Activated T-cell treated with anti-CD3 and anti-CD28 coated beads, Interleukin-2, amount 50 U/mL, for 48 hours (primary cell): ENCODE measurements around the gene ACRBP.

Source experiments
- DNase-seq, 2 experiments: peaks; one replicate each; pipeline ENCODE4 v3.0.0-alpha.2; 2020

The ACRBP gene

GRCh38 chr12:6647083-6647604, at the start of gene ACRBP:
Gene ACRBP (minus strand): TSS chr12:6647432. CDS start chr12:6647366, 66 bp downstream.
- peak; percentile 53 to 64 for DNase-seq

- DNase-seq: no peak
Measured at GRCh38 chr12:6695313-6696045, 48.2 kb upstream of the ACRBP start.

GRCh38 chr12:6694701-6695100, 47.5 kb upstream of the ACRBP start:
- DNase-seq: no peak

DNA sequence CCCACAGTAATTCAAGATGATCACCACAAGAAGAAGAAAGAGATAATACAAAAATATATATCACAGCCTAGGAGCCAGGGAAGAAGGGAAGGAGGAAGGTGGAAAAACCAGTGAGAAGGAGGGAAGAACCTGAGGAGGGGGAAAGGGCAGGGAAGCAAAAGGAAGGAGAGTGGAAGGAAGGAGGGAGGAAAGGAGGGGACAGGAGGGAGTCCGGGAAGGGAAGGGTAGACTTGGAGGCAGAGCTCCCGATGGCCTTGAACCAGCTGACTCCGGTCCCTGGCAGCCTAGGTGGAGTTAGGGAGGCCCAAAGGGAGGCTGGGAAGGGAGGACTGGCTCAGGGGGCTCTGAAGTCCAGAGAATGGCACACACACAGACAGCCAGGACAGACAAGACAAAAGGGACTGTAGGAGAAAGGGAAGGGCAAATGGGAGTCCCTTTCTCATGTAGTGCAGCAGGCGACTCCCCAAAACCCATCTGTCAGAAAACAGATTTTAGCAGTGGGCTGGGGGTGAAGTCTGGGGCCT, 46.7 kb upstream of the ACRBP start:
- DNase-seq: no peak

DNA sequence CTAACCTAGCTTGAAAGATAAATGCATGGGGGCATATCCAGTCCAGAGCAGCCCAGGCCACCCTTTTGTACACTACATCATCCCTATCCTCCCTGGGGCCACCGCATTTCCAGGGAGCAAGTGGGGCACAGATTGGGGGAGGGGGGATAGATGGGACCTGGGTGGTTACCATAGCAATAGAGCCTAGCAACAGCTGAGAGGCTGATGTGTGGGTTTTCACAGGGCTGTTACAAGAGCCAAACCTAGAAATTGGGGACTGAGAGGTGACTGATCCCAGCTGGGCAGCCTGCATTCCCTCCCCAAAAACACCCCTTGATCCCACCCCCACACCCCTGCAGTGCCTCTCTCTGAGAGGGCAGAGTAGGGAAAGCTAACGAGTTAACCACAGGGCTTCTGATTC, 45.7 kb upstream of the ACRBP start:
- DNase-seq: no peak

- no peak for DNase-seq
Measured at GRCh38 chr12:6691473-6691872, 44.2 kb upstream of the ACRBP start.

DNA sequence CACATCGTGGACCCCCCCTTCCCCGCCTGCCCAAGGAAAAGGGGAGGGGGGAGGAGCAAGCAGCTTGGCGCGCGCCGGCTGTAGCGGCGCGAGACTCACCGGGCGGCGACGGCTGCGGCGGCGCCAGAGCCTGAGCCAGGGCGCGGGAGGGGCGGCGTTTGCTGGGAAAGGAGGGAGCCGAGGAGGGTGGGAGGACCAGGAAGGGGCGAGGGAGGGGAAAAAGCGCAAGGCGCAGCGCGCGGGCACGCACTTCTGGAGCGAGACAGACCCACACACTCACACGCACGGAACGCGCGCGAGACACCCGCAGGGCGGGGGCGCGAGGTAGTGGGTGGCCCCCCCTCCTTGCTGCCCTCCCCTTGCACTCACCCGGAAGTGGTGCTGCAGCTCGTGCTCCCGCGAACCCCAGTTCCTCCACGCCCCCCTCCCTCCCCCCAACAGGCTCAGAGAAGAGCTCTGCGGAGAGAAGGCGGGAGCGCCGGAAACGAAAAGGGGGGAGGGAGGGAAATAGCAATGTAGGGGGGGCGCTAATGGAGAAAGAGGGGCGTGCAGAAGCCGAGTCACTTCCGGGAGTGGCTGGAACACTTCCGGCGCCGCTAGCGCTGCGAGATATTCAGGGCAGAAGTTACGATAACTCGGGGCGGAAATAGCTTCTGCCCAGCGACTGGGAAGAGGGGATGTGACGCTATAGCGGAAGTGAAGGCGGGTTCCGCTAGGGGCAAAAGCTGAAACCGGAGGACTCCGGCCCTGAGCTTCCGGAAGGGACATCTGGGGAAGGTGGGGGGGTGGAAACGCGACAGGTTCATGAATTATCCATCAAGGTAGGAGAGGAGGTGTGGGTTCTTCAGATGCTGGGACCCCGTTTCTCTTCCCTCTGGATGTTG, 42.0 kb upstream of the ACRBP start, which contains the start of gene ZNF384:
Gene ZNF384 (minus strand): TSS at position 377 of the 884 bp plus-strand sequence. CDS start 9,855 bp downstream, outside the sequence.
- peak; percentile 91 to 93 for DNase-seq

- DNase-seq: no peak
Measured at GRCh38 chr12:6688543-6688998, 41.3 kb upstream of the ACRBP start.

DNA sequence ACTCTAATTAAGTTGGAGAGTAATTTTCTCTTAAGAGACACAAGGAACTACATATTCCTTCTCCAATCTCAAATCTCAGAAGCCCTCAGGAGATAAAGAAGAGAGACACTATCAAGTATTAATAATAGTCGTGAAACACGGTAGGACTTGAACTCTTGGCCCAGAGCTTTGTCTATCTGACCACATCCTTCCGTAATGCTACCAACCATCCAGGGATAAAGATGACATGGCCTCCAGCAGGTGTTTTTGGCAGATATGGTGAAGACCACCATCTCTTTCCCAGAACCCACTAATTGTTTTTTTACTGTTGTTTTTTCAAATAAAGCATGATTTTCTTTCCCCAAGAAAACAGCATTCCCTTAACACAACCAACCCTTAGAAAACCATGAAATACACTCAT, 38.6 kb upstream of the ACRBP start:
- DNase-seq: no peak

GRCh38 chr12:6684609-6685008, 37.4 kb upstream of the ACRBP start:
- peak; percentile 56 to 62 for DNase-seq

- DNase-seq: no peak
Measured at GRCh38 chr12:6676962-6677361, 29.7 kb upstream of the ACRBP start.

DNA sequence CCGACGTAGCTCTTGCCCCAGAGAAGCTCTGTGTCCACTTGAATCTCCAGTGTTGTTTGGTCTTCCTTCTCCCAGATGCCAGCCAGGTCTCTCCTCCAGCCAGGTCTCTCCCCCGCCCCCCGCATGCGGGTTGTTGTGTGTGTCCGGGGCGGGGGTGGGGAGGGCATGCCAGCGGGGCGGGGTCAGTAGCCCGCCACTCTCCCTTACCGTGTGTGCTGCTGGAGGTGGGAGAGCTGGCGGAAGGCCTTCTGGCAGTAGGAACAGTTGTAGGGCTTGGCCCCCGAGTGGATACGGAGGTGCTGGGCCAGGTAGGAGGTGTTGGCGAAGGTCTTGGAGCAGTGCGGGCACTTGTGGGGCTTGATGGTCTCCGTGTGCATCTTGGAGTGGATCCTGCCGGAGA, 24.9 kb upstream of the ACRBP start:
- no peak for DNase-seq

- DNase-seq: no peak
Measured at GRCh38 chr12:6667559-6668210, 20.5 kb upstream of the ACRBP start.

- no peak for DNase-seq
Measured at GRCh38 chr12:6666211-6666610, 19.0 kb upstream of the ACRBP start.

DNA sequence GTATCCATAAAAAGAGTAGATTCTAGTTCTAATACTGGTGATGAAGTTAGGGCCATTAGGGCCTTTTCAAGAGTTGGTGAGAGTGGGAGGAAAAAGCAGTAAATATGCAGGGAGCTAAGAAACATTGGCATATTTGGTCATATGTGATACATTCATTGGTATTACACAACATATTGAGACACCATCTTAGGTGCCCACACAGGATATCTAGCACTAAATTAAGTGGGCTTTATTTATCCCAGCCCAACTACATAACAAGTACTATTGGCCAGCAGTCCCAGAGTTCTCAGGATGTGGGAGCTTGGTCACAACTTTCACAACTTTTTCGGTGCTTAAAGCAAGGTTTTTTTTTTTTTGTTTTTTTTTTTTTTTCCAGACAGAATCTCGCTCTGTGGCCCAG, 17.7 kb upstream of the ACRBP start:
- no peak for DNase-seq

DNA sequence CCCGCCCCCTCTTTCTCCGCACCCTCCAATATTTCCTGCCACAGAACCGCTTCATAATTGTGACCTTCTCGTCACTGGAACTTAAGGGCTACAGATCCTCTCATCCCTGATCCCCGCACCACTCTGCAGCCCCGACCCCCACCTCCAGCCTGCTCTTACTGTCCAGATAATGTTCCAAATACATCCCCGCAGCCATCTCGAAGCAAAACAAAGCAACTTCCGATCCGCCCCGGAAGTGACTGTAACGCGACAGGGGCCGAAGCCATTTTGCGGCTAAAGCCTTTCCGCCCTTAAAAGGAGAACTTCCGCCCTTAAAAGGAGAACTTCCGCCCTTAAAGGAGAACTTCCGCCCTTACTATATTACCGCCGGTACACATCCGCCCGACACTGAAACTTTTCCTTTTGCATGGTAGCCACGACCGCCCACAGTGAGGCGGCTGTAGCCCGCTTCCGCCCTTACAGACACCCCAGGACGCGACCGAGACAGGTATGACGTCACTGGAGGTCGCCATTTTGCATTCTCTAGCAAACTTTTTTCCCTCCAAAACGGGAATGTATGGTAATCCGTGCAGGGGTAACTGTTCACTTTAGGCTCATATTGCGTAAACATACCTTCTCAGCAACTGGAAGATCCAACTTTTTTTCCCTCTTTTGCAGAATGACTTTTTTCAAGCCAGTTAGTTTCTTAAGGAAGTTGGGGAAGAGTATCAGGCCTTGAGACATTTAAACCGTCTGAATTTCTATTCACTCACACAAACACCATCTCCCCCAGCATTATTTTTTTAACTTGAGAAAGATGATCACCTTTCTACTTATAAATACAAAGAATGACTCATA, 15.9 kb upstream of the ACRBP start, which contains the start of gene ING4:
Gene ING4 (minus strand): TSS at position 214 of the 837 bp plus-strand sequence. CDS start 18 bp downstream, at position 196.
- DNase-seq: peak; percentile 93 to 94

DNA sequence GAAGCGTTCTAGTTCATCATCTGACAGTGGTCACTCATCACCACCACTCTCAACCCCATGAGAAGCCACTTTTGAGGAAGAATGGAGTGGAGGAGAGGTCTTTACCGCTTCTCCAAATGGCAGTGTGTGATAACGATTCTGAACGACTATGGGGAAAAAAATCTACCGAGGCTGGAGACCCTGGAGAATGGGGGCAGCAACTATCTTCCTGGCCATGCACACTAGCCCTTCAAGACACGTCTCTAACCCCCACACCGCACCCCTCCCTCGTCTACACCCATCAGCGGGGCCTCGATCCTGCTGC, 15.3 kb upstream of the ACRBP start:
- no peak for DNase-seq

DNA sequence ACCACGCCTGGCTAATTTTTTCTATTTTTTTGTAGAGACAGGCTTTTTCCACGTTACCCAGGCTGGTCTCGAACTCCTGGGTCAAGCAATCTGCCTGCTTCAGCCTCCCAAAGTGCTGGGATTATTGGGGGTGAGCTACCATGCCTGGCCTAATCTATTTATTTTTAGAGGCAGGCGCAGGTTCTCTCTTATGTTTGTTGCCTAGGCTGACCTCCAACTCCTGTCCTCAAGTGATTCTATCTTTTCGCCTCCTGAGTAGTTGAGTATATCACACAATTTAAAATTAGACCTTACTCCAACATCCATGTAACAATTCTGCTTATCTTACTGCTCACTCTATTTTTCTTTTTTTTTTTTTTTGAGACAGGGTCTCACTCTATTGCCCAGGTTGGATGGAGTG, 6.8 kb upstream of the ACRBP start:
- DNase-seq: no peak

DNA sequence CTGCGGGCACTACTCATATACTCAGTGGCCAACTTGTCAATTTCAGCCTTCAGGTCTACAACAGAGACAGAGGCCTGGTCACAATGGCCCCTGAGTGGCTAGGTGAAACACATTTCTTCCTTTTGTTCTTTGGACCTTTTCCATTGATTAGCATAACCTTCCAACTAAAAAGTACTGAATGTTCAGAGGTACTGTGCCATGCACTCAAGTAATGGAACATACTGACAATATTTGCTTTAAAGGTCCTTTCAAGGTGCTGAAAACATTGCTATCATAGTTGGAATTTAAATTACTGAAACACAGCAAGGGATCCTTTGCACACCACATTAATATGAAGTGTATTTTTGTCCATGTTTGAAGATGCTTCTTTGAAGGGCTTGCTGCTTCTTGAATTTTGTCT, 6.1 kb upstream of the ACRBP start:
- no peak for DNase-seq

GRCh38 chr12:6652391-6652790, 5.2 kb upstream of the ACRBP start:
- DNase-seq: no peak

DNA sequence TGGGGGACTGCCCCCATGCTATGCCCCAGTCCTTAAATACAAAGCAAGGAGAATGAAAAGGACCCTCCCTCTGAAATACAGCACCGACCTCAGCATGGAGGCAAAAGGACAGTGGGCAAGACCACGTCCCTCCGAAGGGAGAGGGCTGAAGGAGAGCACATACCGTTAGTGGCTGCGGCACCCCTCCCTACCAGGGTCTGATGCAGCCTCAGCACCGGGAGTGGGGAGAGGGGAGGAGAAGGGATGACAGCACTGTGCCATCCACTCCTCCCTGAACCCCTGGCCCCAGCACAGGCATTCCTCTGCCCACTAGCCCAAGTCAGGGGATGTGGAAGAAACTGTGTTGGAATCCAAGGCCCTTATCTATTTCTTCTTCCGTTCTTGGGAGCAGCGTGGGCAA, 3.6 kb upstream of the ACRBP start:
- no peak for DNase-seq
